Stimulated activated CD4-positive, alpha-beta T cell treated with anti-CD3 and anti-CD28 coated beads, Interleukin-2, amount 100 ng/mL, for 24 hours (primary cell): Measurements from ENCODE around the gene TTC7B.
A peak's percentile ranks its signal among the peaks of the same experiment; 100 is the strongest.

Source experiments
- DNase-seq, 2 donors: peaks; one replicate each; pipeline ENCODE4 v3.0.0-alpha.2; 2020

The TTC7B gene

GRCh38 chr14:90612801-90613200 lies 203.4 kb downstream of the TTC7B start:
- DNase-seq, result no peak

DNA sequence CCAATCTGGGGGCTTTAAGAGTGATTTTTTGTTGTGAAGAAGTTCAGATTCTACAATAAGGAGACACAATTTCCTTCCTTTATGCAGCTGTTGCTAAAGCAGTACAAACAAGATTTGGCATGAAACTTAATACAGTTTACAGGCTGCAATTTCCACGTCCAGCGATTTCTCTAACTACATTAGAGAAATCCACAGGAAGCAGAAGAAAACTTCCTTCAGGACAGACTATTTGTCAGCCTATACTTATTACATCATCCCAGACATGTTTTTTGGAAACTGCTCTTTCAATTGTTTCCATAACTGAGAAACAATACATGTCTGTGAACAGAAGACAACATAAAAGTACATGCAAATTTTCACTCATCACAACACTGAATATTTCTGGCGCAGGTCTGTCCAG lies 204.3 kb downstream of the TTC7B start:
- no peak for DNase-seq

- DNase-seq, result no peak
These were observed 204.7 kb downstream of the TTC7B start for GRCh38 chr14:90611501-90611900.

DNA sequence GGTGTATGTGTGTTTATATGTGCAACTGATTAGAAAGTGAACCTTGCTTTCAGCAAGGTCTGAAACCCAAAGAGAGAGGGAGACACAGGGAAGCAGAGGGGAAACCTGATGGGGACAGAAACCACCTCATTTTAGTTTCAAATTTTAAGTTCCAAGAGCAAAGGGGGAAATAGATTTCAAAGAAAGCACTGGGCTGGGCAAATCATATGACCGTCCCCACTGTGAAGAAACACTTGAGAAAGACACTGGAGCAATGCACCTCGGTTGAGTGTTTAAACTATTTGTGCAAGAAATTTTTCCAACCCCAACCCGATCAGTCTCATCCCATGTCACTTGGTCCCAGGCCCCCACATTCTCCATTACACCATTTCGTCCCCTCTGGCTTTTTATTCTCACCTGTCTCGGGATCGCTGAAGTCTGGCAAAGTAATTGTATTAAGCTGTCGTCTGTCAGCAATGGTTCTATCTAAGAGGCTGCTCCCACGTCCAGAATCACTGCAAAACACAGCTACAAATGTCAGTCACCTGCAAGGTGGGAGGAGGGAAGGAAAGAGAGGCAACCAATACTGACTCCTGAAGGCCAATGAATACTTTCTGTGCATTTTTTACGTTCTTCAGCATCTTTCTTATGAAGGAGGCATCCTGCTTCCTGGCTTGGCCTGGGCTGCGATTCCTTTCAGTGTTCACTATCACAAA lies 205.7 kb downstream of the TTC7B start:
- no peak for DNase-seq

- no peak for DNase-seq
These were observed 206.9 kb downstream of the TTC7B start for GRCh38 chr14:90609376-90609775.

- DNase-seq, result no peak
These were observed 207.3 kb downstream of the TTC7B start for GRCh38 chr14:90608929-90609341.

DNA sequence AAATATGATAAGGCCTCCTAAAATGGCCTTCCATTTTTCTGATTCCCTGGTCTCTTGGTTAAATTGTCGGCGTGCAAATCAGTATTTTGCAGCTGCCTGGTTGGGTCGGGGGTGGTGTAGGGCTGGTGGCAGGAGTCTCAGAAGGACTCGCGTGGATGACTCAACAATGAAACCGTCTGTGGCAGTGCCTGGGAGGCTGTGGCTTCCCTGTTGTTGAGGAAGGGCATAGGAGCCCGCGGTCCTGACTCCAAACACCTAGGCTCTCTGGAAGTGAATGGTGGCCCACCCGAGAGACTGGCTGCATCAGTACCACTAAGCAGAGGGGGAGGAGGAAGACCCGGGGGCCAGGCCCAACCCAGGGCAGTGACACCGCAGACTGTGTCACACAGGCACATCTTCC lies 207.9 kb downstream of the TTC7B start:
- DNase-seq, result peak in 1 of 2 donors; percentile 5

GRCh38 chr14:90607141-90607540 lies 209.1 kb downstream of the TTC7B start:
- DNase-seq, result no peak

DNA sequence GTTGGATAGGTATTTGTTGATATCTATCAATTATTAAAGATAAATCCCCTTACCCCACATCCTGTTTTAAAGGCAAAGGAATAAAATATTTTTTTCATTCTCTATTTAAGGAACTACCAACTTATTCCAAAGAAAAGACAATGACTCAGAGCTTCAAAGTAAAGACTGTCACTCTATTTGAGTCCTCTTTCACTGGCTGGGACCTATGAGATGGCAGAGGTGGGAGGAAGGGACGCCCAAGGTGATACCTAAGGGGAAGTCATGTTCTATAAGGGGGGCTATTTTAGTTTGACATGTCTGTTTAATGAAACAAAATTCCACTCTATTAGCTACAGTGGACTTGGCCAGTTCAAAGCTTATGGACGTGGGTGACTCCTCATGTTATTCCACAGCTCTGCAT lies 209.8 kb downstream of the TTC7B start:
- no peak for DNase-seq

GRCh38 chr14:90605430-90605829 lies 210.8 kb downstream of the TTC7B start:
- no peak for DNase-seq

- DNase-seq, result no peak
These were observed 211.9 kb downstream of the TTC7B start for GRCh38 chr14:90604356-90604755.

GRCh38 chr14:90603841-90604240 lies 212.4 kb downstream of the TTC7B start:
- DNase-seq, result no peak

- no peak for DNase-seq
These were observed 212.9 kb downstream of the TTC7B start for GRCh38 chr14:90603336-90603735.

DNA sequence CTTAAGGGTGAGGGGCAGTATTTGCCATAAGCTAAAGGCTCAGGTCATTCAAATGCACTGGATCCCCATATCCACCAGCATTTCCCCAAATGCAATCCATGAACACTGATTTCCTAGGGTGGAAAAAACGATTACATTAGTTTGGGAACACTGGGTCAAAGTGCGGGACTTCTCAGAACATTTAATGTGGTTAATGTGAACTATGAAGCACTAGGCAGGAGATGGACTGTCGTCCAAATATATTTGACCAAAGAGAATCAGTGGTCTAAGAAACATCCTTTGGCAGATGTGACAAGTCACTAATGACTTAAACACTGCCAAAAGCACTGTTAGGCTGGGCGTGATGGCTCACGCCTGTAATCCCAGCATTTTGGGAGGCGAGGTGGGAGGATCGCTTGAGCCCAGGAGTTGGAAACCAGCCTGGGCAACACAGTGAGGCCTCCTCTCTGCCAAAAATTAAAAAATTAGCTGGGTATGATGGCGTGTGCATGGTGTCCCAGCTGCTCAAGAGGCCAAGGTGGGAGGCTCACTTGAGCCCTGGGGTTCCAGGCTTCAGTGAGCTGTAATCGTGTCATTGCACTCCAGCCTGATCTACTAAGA lies 214.0 kb downstream of the TTC7B start:
- no peak for DNase-seq

GRCh38 chr14:90601563-90601962 lies 214.7 kb downstream of the TTC7B start:
- no peak for DNase-seq

- DNase-seq, result no peak
These were observed 215.6 kb downstream of the TTC7B start for GRCh38 chr14:90600619-90601018.

DNA sequence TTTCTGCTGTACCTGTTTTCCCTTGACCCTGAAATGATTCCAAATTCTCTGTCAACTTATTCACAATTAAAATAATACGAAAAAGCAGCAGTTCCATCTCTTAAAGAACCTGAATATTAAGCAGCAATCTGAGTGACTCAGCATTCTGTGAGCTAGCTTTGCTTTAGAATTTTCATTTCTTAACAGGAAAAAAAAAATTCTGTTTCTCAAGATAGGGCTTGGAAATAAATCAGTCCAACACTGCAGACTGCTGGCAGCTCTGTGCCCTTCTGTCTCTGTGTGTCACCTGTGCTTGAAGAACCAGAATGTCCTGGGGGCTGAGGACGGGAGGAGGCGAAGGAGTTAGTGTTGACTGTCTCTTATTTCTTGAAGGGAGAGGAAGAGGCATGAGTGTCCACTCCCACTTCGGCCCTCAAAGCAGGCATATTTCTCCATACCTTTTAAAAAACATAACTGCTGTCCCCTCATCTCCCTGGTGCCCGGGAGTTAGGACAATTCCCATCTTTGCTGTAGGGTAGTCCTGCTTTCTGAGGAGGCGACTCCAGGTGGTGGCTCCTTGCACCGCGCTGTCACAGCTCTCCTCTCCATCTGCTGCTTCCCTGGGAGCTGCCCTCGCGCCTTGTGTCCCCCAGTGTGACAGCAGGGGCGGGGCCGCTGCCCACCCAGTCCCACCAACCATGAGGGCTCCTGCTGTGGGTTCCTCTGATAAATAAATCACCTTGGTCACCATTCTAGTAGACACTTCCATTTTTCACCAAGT lies 216.3 kb downstream of the TTC7B start:
- no peak for DNase-seq

DNA sequence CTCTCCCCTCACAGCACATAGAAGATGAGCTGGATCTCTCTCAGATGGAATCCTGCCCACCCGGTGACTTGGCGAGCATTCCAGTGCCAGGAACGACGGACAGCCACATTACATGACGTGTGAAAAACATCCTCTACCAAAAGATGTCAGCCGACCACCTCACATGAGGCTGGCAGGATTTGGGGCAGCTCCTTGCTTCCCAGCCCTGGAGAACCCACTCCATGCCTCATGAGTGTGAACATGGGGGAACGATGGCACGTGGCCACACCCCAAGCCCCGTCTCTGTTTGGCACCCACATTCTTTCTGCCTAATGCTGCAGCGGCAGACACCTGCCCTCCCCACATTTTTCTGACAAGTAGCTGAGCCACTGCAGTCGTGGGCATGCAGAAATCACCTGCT lies 216.9 kb downstream of the TTC7B start:
- no peak for DNase-seq

- DNase-seq, result no peak
These were observed 218.3 kb downstream of the TTC7B start for GRCh38 chr14:90597961-90598360.

DNA sequence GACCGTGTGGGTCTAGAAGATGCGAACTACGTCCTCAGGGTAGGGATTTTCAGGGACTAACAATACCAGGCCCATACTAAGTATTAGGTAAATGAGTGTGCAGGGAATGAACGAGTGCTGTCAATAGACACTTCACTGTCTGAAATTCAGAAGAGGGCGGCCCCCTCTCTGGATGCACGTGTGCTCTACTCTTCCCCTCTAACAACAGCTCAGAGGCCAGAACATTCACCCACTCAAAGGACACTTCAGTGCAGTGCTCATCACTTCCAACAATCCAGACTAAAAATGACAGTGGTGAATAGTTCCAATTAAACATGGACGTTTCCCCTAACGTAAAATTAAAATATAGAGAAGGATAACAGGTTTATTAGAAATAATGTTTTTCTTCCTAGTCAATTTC lies 219.5 kb downstream of the TTC7B start:
- no peak for DNase-seq

- DNase-seq, result no peak
These were observed 222.8 kb downstream of the TTC7B start for GRCh38 chr14:90593254-90594040.

GRCh38 chr14:90592655-90593054 lies 223.6 kb downstream of the TTC7B start:
- DNase-seq, result no peak

- DNase-seq, result no peak
These were observed 228.3 kb downstream of the TTC7B start for GRCh38 chr14:90587918-90588317.
